NB4 (cell line): ENCODE results near the gene MAN2A1.

ENCODE experiments used
- CTCF ChIP-seq: IDR thresholded peaks from one replicate; pipeline ENCODE4 v1.5.1; 2012; ENCODE audit warnings: low read depth, low read length
- MAX ChIP-seq: IDR thresholded peaks from 2 replicates; pipeline ENCODE4 v1.6.1; 2011; ENCODE audit warnings: low read depth, low read length
- MYC ChIP-seq: IDR thresholded peaks from 2 replicates; pipeline ENCODE4 v1.6.1; 2011; ENCODE audit warnings: low read depth, low read length
- POLR2A ChIP-seq: IDR thresholded peaks from 2 replicates; pipeline ENCODE4 v1.6.1; 2011; ENCODE audit warnings: mild to moderate bottlenecking; ENCODE audit not compliant: insufficient read length; ENCODE audit errors: extremely low read depth

GRCh38 chr5:109692852-109693251 is 3.1 kb downstream of the MAN2A1 start:
- no peak for TF ChIP-seq POLR2A
- no peak for TF ChIP-seq CTCF
- no peak for TF ChIP-seq MYC
- no peak for TF ChIP-seq MAX
